ENCODE data around the gene GPR37L1.

GPR37L1 gene

DNA sequence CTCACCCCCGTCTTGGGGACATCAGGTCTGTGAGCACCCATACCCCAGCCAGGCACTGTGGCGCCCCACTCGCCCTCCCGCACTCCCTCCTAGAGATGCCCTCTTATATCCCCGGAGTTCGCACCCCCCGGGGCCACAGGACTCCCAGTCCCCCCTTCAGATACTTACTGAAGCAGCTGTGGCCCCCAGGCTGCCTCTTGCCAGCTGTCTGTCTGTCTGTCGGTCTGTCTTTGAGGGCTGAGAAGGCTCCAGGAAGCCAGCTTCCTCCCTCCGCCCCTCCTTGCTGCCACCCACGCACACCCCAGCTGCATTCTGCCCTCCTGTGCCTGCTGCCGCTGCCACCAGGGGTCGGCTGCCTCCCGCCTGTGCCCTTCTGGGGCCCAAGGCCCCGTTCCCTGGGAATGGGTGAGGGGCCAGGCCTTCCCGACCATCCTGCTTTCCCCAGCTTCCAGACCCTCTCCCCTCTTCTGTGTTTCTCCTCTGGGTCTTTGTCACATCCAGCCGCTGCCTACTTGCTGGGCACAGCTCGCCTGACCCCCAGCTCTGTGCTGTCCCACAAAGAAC, 37.7 kb downstream of the GPR37L1 start, which contains the start of gene PTPN7:
Gene PTPN7 (minus strand): TSS at position 226 of the 564 bp plus-strand sequence. CDS start 1,200 bp downstream, outside the sequence.
- no peak for TF ChIP-seq RAD21 (IDR thresholded peaks at IDR 0.05; ENCODE audit: low read depth)
- peak; percentile 68 for TF ChIP-seq EGR1 (IDR thresholded peaks at IDR 0.05)

DNA sequence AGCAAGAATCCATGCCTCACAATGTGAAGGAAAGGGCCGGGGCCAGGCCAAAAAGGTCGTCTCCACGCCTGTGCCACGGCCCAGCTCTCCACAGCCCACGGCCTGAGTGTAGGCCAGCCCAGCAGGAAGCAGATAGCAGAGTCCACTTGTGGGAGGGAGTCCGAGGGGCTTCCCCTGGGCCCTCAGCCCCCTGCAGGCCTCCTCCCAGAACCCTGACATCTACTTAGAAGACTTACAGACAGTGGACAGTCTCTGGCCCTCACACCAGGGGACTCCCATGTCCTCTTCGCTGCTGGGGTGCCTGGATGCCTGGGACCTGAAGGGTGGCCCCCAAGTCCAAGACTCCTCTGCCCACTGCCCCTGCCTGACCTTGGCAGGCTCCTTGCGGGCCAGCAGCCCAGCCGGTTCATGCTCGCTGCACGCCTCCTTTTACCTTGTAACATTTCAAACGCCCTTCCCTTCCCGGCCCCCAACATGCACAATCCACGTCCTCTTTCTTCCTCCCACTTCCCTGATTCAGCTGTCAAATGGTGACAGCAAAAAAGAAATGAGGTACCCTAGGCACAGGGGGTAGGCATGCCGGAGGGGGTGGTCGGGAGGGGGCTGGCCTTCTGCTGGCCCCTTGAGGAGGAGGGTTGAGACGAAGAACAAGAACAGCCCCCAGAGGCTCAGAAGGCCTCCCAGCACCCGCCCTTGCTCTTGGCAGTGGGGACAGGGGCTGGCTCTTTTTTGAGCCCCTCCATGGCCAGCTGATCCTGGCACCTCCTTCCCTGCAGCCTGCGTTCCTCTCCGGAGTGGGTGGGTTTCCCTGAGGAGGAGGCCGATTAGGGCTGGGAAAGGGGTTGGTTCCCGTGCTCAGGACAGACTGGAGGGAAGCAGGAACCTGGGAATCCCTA, 38.7 kb downstream of the GPR37L1 start:
- TF ChIP-seq, protein P1, sequence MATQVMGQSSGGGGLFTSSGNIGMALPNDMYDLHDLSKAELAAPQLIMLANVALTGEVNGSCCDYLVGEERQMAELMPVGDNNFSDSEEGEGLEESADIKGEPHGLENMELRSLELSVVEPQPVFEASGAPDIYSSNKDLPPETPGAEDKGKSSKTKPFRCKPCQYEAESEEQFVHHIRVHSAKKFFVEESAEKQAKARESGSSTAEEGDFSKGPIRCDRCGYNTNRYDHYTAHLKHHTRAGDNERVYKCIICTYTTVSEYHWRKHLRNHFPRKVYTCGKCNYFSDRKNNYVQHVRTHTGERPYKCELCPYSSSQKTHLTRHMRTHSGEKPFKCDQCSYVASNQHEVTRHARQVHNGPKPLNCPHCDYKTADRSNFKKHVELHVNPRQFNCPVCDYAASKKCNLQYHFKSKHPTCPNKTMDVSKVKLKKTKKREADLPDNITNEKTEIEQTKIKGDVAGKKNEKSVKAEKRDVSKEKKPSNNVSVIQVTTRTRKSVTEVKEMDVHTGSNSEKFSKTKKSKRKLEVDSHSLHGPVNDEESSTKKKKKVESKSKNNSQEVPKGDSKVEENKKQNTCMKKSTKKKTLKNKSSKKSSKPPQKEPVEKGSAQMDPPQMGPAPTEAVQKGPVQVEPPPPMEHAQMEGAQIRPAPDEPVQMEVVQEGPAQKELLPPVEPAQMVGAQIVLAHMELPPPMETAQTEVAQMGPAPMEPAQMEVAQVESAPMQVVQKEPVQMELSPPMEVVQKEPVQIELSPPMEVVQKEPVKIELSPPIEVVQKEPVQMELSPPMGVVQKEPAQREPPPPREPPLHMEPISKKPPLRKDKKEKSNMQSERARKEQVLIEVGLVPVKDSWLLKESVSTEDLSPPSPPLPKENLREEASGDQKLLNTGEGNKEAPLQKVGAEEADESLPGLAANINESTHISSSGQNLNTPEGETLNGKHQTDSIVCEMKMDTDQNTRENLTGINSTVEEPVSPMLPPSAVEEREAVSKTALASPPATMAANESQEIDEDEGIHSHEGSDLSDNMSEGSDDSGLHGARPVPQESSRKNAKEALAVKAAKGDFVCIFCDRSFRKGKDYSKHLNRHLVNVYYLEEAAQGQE (IDR thresholded peaks at IDR 0.05; ENCODE audit: low read depth): no peak
- TF ChIP-seq EGR1 (IDR thresholded peaks at IDR 0.05) (no peak), FOXM1 (IDR thresholded peaks at IDR 0.05; ENCODE audit: borderline replicate concordance, low read depth) (no peak)
- TF ChIP-seq, protein P2, sequence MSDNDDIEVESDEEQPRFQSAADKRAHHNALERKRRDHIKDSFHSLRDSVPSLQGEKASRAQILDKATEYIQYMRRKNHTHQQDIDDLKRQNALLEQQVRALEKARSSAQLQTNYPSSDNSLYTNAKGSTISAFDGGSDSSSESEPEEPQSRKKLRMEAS (IDR thresholded peaks at IDR 0.05): no peak

DNA sequence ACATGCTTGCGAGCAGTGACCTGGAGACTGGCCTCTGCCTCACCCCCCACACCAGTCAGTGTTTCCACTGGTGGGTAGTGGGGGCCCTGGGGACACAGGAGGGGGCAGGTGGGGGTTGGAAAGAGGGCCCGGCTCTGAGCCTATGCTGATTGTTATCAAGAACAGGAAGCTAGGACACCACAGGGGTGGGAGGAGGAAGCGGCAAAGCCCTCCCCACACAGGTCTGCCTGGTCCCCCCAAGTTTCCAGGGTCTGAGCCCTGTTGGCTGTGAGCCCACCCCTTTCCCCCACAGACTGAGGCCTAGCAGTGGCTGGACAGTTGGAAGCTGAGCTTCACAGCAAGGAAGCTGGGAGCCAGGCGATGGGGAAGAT, 39.3 kb downstream of the GPR37L1 start:
- TF ChIP-seq RAD21 (IDR thresholded peaks at IDR 0.05; ENCODE audit: low read depth) (no peak), FOXM1 (IDR thresholded peaks at IDR 0.05; ENCODE audit: borderline replicate concordance, low read depth) (no peak), NFIC (IDR thresholded peaks at IDR 0.05) (no peak), EP300 (IDR thresholded peaks at IDR 0.05; ENCODE audit: borderline replicate concordance) (no peak), EGR1 (IDR thresholded peaks at IDR 0.05) (no peak), CEBPB (IDR thresholded peaks at IDR 0.05) (no peak), YY1 (IDR thresholded peaks at IDR 0.05; ENCODE audit: low read depth) (no peak), ZBTB7A (IDR thresholded peaks at IDR 0.05; ENCODE audit: low read depth) (no peak), TEAD4 (IDR thresholded peaks at IDR 0.05) (no peak), USF1 (IDR thresholded peaks at IDR 0.05) (no peak), CREB1 (IDR thresholded peaks at IDR 0.05; ENCODE audit: low read depth) (no peak), TCF12 (IDR thresholded peaks at IDR 0.05; ENCODE audit: low read depth) (no peak)
- TF ChIP-seq, protein P1 (IDR thresholded peaks at IDR 0.05; ENCODE audit: low read depth): no peak

GRCh38 chr1:202162418-202163280, 39.9 kb downstream of the GPR37L1 start:
- TF ChIP-seq RAD21 (IDR thresholded peaks at IDR 0.05; ENCODE audit: low read depth) (no peak), CREB1 (IDR thresholded peaks at IDR 0.05; ENCODE audit: low read depth) (no peak), CEBPB (IDR thresholded peaks at IDR 0.05) (no peak), USF1 (IDR thresholded peaks at IDR 0.05) (no peak), YY1 (IDR thresholded peaks at IDR 0.05; ENCODE audit: low read depth) (no peak), NFIC (IDR thresholded peaks at IDR 0.05) (no peak), TEAD4 (IDR thresholded peaks at IDR 0.05) (no peak), FOXM1 (IDR thresholded peaks at IDR 0.05; ENCODE audit: borderline replicate concordance, low read depth) (no peak), TAF1 (IDR thresholded peaks at IDR 0.05; ENCODE audit: low read depth) (no peak), EP300 (IDR thresholded peaks at IDR 0.05; ENCODE audit: borderline replicate concordance) (no peak), ZBTB7A (IDR thresholded peaks at IDR 0.05; ENCODE audit: low read depth) (no peak), EGR1 (IDR thresholded peaks at IDR 0.05) (no peak), TCF12 (IDR thresholded peaks at IDR 0.05; ENCODE audit: low read depth) (no peak)
- TF ChIP-seq, protein P2 (IDR thresholded peaks at IDR 0.05): no peak
- TF ChIP-seq, protein P1 (IDR thresholded peaks at IDR 0.05; ENCODE audit: low read depth): no peak
